Adipocyte (in vitro differentiated cells): Measurements from ENCODE around the gene KCTD16.

ENCODE experiments used
- DNase-seq: peaks from one replicate; pipeline ENCODE4 v3.0.0-alpha.2; 2015; ENCODE audit warnings: low read depth
- H3K27me3 ChIP-seq: replicated peaks from 2 replicates; pipeline ENCODE4 v1.7.0; 2013; ENCODE audit warnings: mild to moderate bottlenecking, low read length, moderate library complexity; ENCODE audit not compliant: control insufficient read depth, insufficient read depth
- H3K36me3 ChIP-seq: 2 replicates; pipeline ENCODE4 v1.7.0; 2013; ENCODE audit warnings: low read length, mild to moderate bottlenecking, moderate library complexity; ENCODE audit not compliant: control insufficient read depth, insufficient read depth, severe bottlenecking
- H3K4me1 ChIP-seq: 2 replicates; pipeline ENCODE4 v1.7.0; 2013; ENCODE audit warnings: mild to moderate bottlenecking, low read length, moderate library complexity; ENCODE audit not compliant: control insufficient read depth, insufficient read depth
- H3K4me3 ChIP-seq: 2 replicates; pipeline ENCODE4 v1.7.0; 2013; ENCODE audit warnings: mild to moderate bottlenecking, low read length, moderate library complexity
- H3K9ac ChIP-seq: 2 replicates; pipeline ENCODE4 v1.7.0; 2013; ENCODE audit warnings: mild to moderate bottlenecking, low read length, moderate library complexity
- H3K9me3 ChIP-seq: 2 replicates; pipeline ENCODE4 v1.7.0; 2013; ENCODE audit warnings: mild to moderate bottlenecking, low read length, moderate library complexity; ENCODE audit not compliant: control insufficient read depth

KCTD16 gene

GRCh38 chr5:144485540-144485939 is 314.9 kb downstream of the KCTD16 start:
- no peak for DNase-seq
- H3K9me3 ChIP-seq: peaks cover 12% of the 10 kb centered on the region
- H3K4me1 ChIP-seq: peaks cover 15% of the 10 kb centered on the region
- no peaks in the 10 kb centered on the region for H3K27me3 ChIP-seq
- no peak overlapping the region for H3K4me3 ChIP-seq
- no peaks in the 10 kb centered on the region for H3K36me3 ChIP-seq
- no peak overlapping the region for H3K9ac ChIP-seq

- H3K4me1 ChIP-seq: peaks cover 15% of the 10 kb centered on the region
- H3K36me3 ChIP-seq: no peaks in the 10 kb centered on the region
- H3K27me3 ChIP-seq: no peaks in the 10 kb centered on the region
- peak; percentile 10 for DNase-seq
- peaks cover 15% of the 10 kb centered on the region for H3K9me3 ChIP-seq
- no peak overlapping the region for H3K4me3 ChIP-seq
- H3K9ac ChIP-seq: no peak overlapping the region
Measured at GRCh38 chr5:144487207-144487606, 316.5 kb downstream of the KCTD16 start.

- H3K9ac ChIP-seq: no peak overlapping the region
- H3K27me3 ChIP-seq: no peaks in the 10 kb centered on the region
- peaks cover 15% of the 10 kb centered on the region for H3K4me1 ChIP-seq
- DNase-seq: peak; percentile 62
- H3K9me3 ChIP-seq: peaks cover 15% of the 10 kb centered on the region
- H3K36me3 ChIP-seq: no peaks in the 10 kb centered on the region
- H3K4me3 ChIP-seq: no peak overlapping the region
Measured at GRCh38 chr5:144487761-144488160, 317.1 kb downstream of the KCTD16 start.

GRCh38 chr5:144503123-144503522 is 332.4 kb downstream of the KCTD16 start:
- Histone ChIP-seq H3K9me3 (no peaks in the 10 kb centered on the region), H3K36me3 (no peaks in the 10 kb centered on the region), H3K4me1 (peaks cover 13% of the 10 kb centered on the region), H3K9ac (no peak overlapping the region), H3K4me3 (no peak overlapping the region), H3K27me3 (no peaks in the 10 kb centered on the region)
- no peak for DNase-seq

- no peak for DNase-seq
- no peaks in the 10 kb centered on the region for H3K36me3 ChIP-seq
- no peak overlapping the region for H3K9ac ChIP-seq
- H3K4me3 ChIP-seq: no peak overlapping the region
- peaks cover 13% of the 10 kb centered on the region for H3K4me1 ChIP-seq
- H3K9me3 ChIP-seq: no peaks in the 10 kb centered on the region
- H3K27me3 ChIP-seq: no peaks in the 10 kb centered on the region
Measured at GRCh38 chr5:144504929-144505577, 334.4 kb downstream of the KCTD16 start.

GRCh38 chr5:144510845-144511579 is 340.3 kb downstream of the KCTD16 start:
- no peaks in the 10 kb centered on the region for H3K36me3 ChIP-seq
- H3K4me1 ChIP-seq: no peaks in the 10 kb centered on the region
- DNase-seq: peak; percentile 24
- no peak overlapping the region for H3K9ac ChIP-seq
- no peaks in the 10 kb centered on the region for H3K27me3 ChIP-seq
- no peak overlapping the region for H3K4me3 ChIP-seq
- H3K9me3 ChIP-seq: no peaks in the 10 kb centered on the region

GRCh38 chr5:144511580-144512072 is 341.0 kb downstream of the KCTD16 start:
- no peak for DNase-seq
- Histone ChIP-seq H3K9me3 (no peaks in the 10 kb centered on the region), H3K36me3 (no peaks in the 10 kb centered on the region), H3K27me3 (no peaks in the 10 kb centered on the region), H3K4me1 (no peaks in the 10 kb centered on the region), H3K4me3 (no peak overlapping the region), H3K9ac (no peak overlapping the region)

GRCh38 chr5:144522698-144523097 is 352.0 kb downstream of the KCTD16 start:
- Histone ChIP-seq H3K4me1 (no peaks in the 10 kb centered on the region), H3K9me3 (peaks cover 5% of the 10 kb centered on the region), H3K9ac (no peak overlapping the region), H3K4me3 (no peak overlapping the region), H3K36me3 (no peaks in the 10 kb centered on the region), H3K27me3 (no peaks in the 10 kb centered on the region)
- no peak for DNase-seq

GRCh38 chr5:144525000-144525399 is 354.3 kb downstream of the KCTD16 start:
- H3K36me3 ChIP-seq: no peaks in the 10 kb centered on the region
- H3K4me1 ChIP-seq: no peaks in the 10 kb centered on the region
- peaks cover 5% of the 10 kb centered on the region for H3K9me3 ChIP-seq

GRCh38 chr5:144531188-144531587 is 360.5 kb downstream of the KCTD16 start:
- DNase-seq: no peak
- peaks cover under 1% of the 10 kb centered on the region for H3K9me3 ChIP-seq
- no peaks in the 10 kb centered on the region for H3K4me1 ChIP-seq
- no peaks in the 10 kb centered on the region for H3K36me3 ChIP-seq
- H3K9ac ChIP-seq: no peak overlapping the region
- no peak overlapping the region for H3K4me3 ChIP-seq
- no peaks in the 10 kb centered on the region for H3K27me3 ChIP-seq

More at GRCh38 chr5:144525000-144525399, 354.3 kb downstream of the KCTD16 start:
- H3K4me3 ChIP-seq: no peak overlapping the region
- H3K9ac ChIP-seq: no peak overlapping the region
- no peaks in the 10 kb centered on the region for H3K27me3 ChIP-seq
- no peak for DNase-seq
